Measurements from ENCODE around the gene BIRC7. TPM values are rescaled to one million over a fixed set of nuclear protein-coding genes. Genes with fewer than 3 reads are reported as not detected.

The BIRC7 gene
- total RNA-seq, 1 experiment from 2014 or later = not detected

DNA sequence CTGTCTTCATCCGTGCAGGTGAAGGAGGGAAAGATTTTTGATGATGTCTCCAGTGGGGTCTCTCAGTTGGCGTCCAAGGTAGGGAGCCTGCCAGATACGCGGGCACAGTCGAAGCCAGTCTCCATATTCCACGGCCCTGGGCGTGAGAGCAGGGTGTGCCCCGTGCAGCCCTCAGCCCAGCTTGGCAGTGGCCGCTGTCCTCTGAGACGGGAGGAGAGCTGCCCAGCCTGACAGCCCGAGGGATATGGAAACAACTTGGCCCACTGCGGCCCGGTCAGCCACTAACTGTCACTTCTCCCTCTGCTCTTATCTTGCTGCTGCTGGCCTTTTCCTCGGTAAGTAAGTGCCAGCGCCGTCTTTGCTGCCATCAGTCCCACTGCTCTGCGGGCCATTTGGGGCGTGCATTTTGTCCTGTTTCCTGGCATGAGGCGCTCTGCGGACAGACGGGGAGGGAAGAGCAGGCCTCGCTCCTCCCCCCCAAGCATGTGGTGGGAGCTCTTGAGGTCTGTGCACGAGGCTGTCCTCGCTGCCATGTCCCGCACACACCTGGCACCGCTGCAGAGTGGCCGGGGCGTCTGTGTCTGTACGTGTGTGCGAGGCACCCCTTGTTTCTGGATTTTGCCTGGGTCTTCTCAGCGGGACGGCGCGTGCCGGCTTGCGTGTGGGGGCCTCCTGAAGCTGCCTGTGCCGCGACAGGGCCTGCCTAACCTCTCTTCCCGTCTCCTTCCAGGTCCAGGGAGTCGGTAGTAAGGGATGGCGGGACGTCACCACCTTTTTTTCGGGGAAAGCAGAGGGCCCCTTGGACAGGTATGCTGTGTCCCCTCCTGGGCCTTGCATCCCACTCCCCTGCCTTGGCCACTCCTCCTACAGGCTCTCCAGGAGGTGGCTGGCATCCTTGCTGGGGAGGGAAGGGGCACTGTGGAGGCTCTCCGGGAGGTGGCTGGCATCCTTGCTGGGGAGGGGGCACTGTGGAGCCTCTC is 50.2 kb downstream of the BIRC7 start:
- H3K36me3 Mint-ChIP-seq (ENCODE audit: insufficient read depth, unreplicated experiment) = peaks cover 38% of the 10 kb centered on the region
- H3K4me3 Mint-ChIP-seq (ENCODE audit: unreplicated experiment) = no peak overlapping the region
- POLR2A ChIA-PET = interaction anchor here (0.6 kb wide), 1 partner anchor 70 kb away, joined by 3 read pairs; the partner anchor contains the start of gene YTHDF1
- no TSS peak for BruUV-seq (replicated peaks)
- intact Hi-C loops (cut with micrococcal nuclease) = no loop called here
- DNase-seq (ENCODE audit: unreplicated experiment) = no peak
- no peak overlapping the region for H3K27ac Mint-ChIP-seq (ENCODE audit: low read depth, unreplicated experiment)
- TF ChIP-seq, protein P1, sequence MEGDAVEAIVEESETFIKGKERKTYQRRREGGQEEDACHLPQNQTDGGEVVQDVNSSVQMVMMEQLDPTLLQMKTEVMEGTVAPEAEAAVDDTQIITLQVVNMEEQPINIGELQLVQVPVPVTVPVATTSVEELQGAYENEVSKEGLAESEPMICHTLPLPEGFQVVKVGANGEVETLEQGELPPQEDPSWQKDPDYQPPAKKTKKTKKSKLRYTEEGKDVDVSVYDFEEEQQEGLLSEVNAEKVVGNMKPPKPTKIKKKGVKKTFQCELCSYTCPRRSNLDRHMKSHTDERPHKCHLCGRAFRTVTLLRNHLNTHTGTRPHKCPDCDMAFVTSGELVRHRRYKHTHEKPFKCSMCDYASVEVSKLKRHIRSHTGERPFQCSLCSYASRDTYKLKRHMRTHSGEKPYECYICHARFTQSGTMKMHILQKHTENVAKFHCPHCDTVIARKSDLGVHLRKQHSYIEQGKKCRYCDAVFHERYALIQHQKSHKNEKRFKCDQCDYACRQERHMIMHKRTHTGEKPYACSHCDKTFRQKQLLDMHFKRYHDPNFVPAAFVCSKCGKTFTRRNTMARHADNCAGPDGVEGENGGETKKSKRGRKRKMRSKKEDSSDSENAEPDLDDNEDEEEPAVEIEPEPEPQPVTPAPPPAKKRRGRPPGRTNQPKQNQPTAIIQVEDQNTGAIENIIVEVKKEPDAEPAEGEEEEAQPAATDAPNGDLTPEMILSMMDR (IDR thresholded peaks at IDR 0.05; ENCODE audit: unreplicated experiment) = no peak
- CTCF ChIA-PET = interaction anchor here (0.5 to 1.5 kb wide), 4 partner anchors 9 to 1307 kb away, joined by 3 read pairs; no protein-coding TSS in a partner anchor
- no peaks in the 10 kb centered on the region for H3K27me3 Mint-ChIP-seq (ENCODE audit: insufficient read depth, unreplicated experiment)
- H3K4me1 Mint-ChIP-seq (ENCODE audit: insufficient read depth, unreplicated experiment) = no peaks in the 10 kb centered on the region
- H3K9me3 Mint-ChIP-seq (ENCODE audit: unreplicated experiment) = no peaks in the 10 kb centered on the region

DNA sequence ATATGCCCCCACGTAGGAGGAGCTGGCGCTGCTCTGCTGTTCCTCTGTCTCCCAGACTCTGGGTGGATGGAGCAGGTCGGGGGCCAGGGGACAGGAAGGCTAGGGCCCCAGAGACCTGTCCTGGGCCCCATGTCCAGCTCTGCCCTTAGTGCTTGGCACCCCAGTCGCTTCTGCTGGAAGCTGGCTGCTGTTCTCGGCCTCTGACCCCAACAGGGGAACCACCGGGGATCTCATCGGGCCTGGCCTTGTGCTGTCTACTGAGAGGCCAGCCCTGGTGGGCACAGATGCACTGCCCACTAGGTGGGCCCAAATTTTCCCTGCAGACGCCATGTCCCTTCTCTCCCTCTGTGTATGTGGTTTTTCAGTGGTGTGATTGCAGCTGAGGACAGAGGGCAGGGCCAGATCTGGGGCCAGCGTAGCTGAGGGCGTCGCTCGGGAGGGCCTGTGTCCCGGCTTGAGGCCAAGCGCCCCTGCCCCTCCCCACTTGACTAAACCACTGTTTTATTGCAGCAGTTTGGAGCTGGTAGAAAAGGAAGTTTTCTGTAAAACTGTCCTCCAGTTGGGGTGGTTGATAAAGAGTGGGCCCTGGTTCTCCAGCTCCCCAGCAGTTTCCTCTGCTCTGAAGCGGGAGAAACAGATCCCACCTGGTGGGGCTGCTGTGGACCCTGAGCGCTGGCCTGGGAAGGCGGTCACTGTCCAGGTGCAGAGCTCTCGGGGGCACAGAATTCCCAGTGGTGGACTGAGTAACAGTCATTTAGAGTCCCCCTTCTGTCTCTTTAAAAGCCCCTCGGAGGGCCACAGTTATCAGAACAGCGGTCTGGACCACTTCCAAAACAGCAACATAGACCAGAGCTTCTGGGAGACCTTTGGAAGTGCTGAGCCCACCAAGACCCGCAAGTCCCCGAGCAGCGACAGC is 51.3 kb downstream of the BIRC7 start:
- no peak overlapping the region for H3K4me3 Mint-ChIP-seq (ENCODE audit: unreplicated experiment)
- H3K9me3 Mint-ChIP-seq (ENCODE audit: unreplicated experiment) = no peaks in the 10 kb centered on the region
- TF ChIP-seq, protein P1 (IDR thresholded peaks at IDR 0.05; ENCODE audit: unreplicated experiment) = no peak
- no TSS peak for BruUV-seq (replicated peaks)
- POLR2A ChIA-PET = interaction anchor here (0.7 kb wide), 1 partner anchor 584 kb away, joined by 3 read pairs; no protein-coding TSS in a partner anchor
- CTCF ChIA-PET = interaction anchor here (0.5 to 1.2 kb wide), 6 partner anchors 8 to 520 kb away, joined by 3 to 5 read pairs (median 4); no protein-coding TSS in a partner anchor
- H3K4me1 Mint-ChIP-seq (ENCODE audit: insufficient read depth, unreplicated experiment) = no peaks in the 10 kb centered on the region
- H3K27me3 Mint-ChIP-seq (ENCODE audit: insufficient read depth, unreplicated experiment) = no peaks in the 10 kb centered on the region
- DNase-seq (ENCODE audit: unreplicated experiment) = no peak
- no peak overlapping the region for H3K27ac Mint-ChIP-seq (ENCODE audit: low read depth, unreplicated experiment)
- intact Hi-C loops (cut with micrococcal nuclease) = no loop called here
- peaks cover 34% of the 10 kb centered on the region for H3K36me3 Mint-ChIP-seq (ENCODE audit: insufficient read depth, unreplicated experiment)

DNA sequence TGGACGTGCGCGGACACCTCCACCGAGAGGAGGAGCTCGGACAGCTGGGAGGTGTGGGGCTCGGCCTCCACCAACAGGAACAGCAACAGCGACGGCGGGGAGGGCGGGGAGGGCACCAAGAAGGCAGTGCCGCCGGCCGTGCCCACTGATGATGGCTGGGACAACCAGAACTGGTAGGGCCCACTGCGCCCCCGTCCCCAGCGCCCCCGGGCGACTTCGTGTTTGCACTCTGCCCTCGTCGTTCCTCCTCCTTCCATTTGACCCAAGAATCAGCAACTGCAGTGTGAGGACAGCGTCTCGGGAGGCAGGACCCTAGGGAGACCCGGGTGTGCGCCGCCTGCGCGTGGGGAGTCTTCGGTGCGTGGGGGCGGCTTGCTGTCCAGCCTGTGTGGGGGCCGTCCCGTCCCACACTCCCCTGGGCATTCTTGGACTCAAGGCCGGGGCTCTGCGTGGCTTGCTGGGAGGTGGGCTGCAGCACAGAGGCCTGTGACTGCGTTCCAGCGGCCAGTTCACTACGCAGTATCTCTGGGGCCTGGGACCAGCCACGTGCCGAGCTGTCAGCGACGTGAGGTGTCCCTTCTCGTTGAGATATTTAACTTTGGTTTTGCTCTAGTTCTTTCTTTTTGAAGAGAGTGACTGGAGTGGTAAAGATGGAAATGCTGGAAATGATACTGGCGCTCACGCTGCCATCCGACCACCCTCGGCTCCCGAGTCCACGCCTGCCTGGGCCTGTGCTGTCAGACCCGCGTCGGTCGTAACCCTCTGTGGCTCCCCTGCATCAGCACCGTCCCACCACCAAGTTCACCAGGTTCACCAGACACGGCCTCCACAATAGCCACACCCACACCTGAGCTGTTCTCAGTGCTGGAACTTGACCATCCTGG is 52.2 kb downstream of the BIRC7 start:
- no TSS peak for BruUV-seq (replicated peaks)
- POLR2A ChIA-PET = interaction anchor here (0.7 to 0.8 kb wide), 2 partner anchors 209 to 585 kb away, joined by 3 read pairs; no protein-coding TSS in a partner anchor

More for the DNA sequence above, 52.2 kb downstream of the BIRC7 start:
- TF ChIP-seq, protein P1 (IDR thresholded peaks at IDR 0.05; ENCODE audit: unreplicated experiment) = no peak
- Mint-ChIP-seq H3K36me3 (ENCODE audit: insufficient read depth, unreplicated experiment) (peaks cover 34% of the 10 kb centered on the region), H3K27me3 (ENCODE audit: insufficient read depth, unreplicated experiment) (no peaks in the 10 kb centered on the region), H3K4me3 (ENCODE audit: unreplicated experiment) (no peak overlapping the region), H3K9me3 (ENCODE audit: unreplicated experiment) (no peaks in the 10 kb centered on the region), H3K27ac (ENCODE audit: low read depth, unreplicated experiment) (no peak overlapping the region), H3K4me1 (ENCODE audit: insufficient read depth, unreplicated experiment) (no peaks in the 10 kb centered on the region)
- CTCF ChIA-PET = interaction anchor here (0.5 to 1.2 kb wide), 6 partner anchors 9 to 521 kb away, joined by 3 to 7 read pairs (median 4); no protein-coding TSS in a partner anchor
- no peak for DNase-seq (ENCODE audit: unreplicated experiment)
- intact Hi-C loops (cut with micrococcal nuclease) = no loop called here
